HL-60/S4 treated with phorbol 12-myristate 13-acetate at 8.2 ng/mL for 4 days and 3 days (cell line): Measurements from ENCODE around the gene TFAP2B.

Experiments
- in situ Hi-C: fragments of 300-500 bp; cut with MboI; formaldehyde crosslinking; loops from 2 replicates; pipeline ENCODE4 v1.15.0; 2022; ENCODE audit warnings: low sequenced_read_pairs

Gene TFAP2B

GRCh38 chr6:50818673-50819072 is at the start of gene TFAP2B:
Gene TFAP2B, plus strand, starts transcription at chr6:50818871. Its CDS starts 21 bp downstream, at chr6:50818892.
- in situ Hi-C loops = no loop called here

- in situ Hi-C loops = no loop called here
Observed at GRCh38 chr6:50778696-50779095, 40.0 kb upstream of the TFAP2B start.

GRCh38 chr6:50780382-50780781 is 38.3 kb upstream of the TFAP2B start:
- in situ Hi-C loops = no loop called here

GRCh38 chr6:50785921-50786320 is 32.8 kb upstream of the TFAP2B start:
- in situ Hi-C loops = no loop called here

GRCh38 chr6:50791900-50792508 is 26.7 kb upstream of the TFAP2B start:
- in situ Hi-C loops = no loop called here

GRCh38 chr6:50792771-50793170 is 25.9 kb upstream of the TFAP2B start:
- in situ Hi-C loops = no loop called here

- in situ Hi-C loops = no loop called here
Observed at GRCh38 chr6:50795574-50795973, 23.1 kb upstream of the TFAP2B start.

GRCh38 chr6:50804283-50804682 is 14.4 kb upstream of the TFAP2B start:
- in situ Hi-C loops = no loop called here

GRCh38 chr6:50807035-50807434 is 11.6 kb upstream of the TFAP2B start:
- in situ Hi-C loops = no loop called here

- in situ Hi-C loops = no loop called here
Observed at GRCh38 chr6:50815436-50816114, 3.1 kb upstream of the TFAP2B start.

GRCh38 chr6:50816115-50816675 is 2.5 kb upstream of the TFAP2B start:
- in situ Hi-C loops = no loop called here

GRCh38 chr6:50816947-50817645 is 1.6 kb upstream of the TFAP2B start:
- in situ Hi-C loops = no loop called here

- in situ Hi-C loops = no loop called here
Observed at GRCh38 chr6:50817646-50817950, 1.1 kb upstream of the TFAP2B start.

- in situ Hi-C loops = no loop called here
Observed at GRCh38 chr6:50818020-50818419, 651 bp upstream of the TFAP2B start.

- in situ Hi-C loops = no loop called here
Observed at GRCh38 chr6:50819466-50819903, 814 bp downstream of the TFAP2B start.

- in situ Hi-C loops = no loop called here
Observed at GRCh38 chr6:50819904-50820868, 1.5 kb downstream of the TFAP2B start.

GRCh38 chr6:50820869-50821264 is 2.2 kb downstream of the TFAP2B start:
- in situ Hi-C loops = no loop called here

GRCh38 chr6:50821441-50822077 is 2.9 kb downstream of the TFAP2B start:
- in situ Hi-C loops = no loop called here

- in situ Hi-C loops = no loop called here
Observed at GRCh38 chr6:50822078-50822476, 3.4 kb downstream of the TFAP2B start.
